Cardiac septum (tissue), 1 donor: ENCODE data around the gene SLC35F6. TPM values are rescaled to one million over a fixed set of nuclear protein-coding genes. Genes with fewer than 3 reads are reported as not detected.
"Not testable (repeated sequence)": the region's sequence is repeated elsewhere in the genome, so short reads cannot be mapped to it uniquely, and the experiment has no call there.

ENCODE experiments used
- DNase-seq: peaks from one replicate; pipeline ENCODE4 v3.0.0-alpha.2; 2020; ENCODE audit warnings: low spot score
- intact Hi-C: fragments of 100-400 bp; cut with DNase I; formaldehyde crosslinking; loops from one replicate; pipeline ENCODE4 v1.14.0; 2022
- total RNA-seq: library from RNA; stranded (reverse); fragmentation: NEBNext Ultra II Directional; extraction: Animal tissue kit (Norgen Biotek cat#: 25700); gene quantifications from one replicate; pipeline ENCODE4 v1.2.1, GENCODE V29; 2021
- donor health status: DM: no; HTN: no; CAD: no.

The SLC35F6 gene
- total RNA-seq, 1 donor from 2014 or later, result 18.6 TPM

DNA sequence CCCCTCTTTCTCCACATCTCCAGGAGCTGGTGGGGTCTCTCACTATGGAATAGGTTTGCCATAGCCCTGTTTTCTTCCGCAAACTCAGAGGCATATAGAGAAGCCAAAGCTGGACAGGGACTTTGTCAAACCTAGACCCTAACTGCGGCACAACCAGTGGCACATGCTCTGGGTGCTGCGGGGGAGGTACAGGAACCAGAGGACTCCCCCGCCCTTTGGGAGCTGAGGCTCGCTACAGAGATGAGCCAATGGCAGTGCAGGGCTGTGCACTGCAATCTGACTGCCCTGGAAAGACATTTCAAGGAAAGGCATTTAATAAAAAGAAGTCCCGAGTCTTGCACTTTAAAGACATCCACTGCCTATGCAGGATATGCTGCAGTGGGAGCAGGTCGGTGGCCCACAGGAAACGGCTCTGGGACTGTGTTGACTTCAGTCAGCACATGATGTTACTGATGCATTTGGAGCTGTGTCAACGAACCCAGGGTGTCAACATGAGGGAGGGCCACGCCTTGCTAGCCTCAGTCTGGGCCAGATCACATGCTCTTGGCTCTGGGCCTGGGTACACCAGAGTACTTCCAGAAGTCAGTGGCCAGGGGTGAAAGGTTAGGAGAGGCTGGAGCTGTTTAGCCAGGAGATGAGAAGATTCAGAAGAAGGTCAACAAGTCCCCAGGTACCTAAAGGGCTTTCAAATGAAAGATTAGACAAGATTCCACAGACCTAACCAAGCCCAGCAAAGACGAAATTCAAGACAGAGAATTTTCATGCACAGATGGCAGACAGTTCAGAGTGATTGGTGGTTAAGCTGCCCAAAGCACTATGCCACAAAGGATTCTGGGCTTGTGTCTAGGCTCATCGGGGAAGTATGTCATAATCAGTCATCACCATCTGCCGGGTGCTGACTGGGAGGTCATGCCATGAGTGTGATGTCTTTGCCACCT, 8.2 kb downstream of the SLC35F6 start:
- intact Hi-C loops, result no loop called here
- peak; percentile 93 for DNase-seq

DNA sequence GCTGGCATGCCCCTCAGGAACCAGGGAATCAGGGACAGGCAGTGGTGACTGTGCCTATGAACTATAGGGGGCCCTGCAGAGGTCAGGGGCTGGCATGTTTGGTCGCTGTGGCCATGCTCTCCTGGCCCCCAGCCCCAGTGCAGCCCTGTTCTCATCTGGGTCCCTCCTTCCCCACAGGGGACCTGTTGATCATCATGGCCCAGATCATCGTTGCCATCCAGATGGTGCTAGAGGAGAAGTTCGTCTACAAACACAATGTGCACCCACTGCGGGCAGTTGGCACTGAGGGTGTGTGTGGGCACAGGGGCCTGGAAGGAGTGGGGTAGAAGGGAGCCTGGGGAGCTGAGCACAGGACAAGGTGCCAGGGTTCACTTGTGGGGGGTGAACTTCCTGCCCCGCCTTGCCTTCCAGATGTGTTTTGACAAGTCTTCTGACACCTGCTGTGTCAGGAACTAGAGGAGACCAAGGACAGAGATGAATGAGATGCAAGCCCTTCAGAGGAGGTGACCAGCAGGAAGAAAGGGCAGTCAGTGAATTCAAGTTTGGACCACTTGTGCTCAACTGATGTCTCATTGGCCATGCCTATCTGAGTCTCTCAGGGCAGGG, 12.2 kb downstream of the SLC35F6 start:
- DNase-seq, result peak; percentile 64
- intact Hi-C loops, result no loop called here

DNA sequence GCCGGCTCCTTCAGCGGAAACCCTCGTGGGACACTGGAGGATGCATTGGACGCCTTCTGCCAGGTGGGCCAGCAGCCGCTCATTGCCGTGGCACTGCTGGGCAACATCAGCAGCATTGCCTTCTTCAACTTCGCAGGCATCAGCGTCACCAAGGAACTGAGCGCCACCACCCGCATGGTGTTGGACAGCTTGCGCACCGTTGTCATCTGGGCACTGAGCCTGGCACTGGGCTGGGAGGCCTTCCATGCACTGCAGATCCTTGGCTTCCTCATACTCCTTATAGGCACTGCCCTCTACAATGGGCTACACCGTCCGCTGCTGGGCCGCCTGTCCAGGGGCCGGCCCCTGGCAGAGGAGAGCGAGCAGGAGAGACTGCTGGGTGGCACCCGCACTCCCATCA, 14.0 kb downstream of the SLC35F6 start:
- intact Hi-C loops, result no loop called here
- DNase-seq, result peak; percentile 44

DNA sequence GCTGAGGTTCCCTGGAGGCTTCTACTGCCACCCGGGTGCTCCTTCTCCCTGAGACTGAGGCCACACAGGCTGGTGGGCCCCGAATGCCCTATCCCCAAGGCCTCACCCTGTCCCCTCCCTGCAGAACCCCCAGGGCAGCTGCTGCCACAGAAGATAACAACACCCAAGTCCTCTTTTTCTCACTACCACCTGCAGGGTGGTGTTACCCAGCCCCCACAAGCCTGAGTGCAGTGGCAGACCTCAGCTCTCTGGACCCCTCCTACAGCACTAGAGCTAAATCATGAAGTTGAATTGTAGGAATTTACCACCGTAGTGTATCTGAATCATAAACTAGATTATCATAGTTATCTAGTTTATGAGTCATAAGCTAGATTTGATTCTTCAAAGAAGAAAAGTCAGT, 14.4 kb downstream of the SLC35F6 start:
- peak; percentile 17 for DNase-seq
- intact Hi-C loops, result no loop called here

DNA sequence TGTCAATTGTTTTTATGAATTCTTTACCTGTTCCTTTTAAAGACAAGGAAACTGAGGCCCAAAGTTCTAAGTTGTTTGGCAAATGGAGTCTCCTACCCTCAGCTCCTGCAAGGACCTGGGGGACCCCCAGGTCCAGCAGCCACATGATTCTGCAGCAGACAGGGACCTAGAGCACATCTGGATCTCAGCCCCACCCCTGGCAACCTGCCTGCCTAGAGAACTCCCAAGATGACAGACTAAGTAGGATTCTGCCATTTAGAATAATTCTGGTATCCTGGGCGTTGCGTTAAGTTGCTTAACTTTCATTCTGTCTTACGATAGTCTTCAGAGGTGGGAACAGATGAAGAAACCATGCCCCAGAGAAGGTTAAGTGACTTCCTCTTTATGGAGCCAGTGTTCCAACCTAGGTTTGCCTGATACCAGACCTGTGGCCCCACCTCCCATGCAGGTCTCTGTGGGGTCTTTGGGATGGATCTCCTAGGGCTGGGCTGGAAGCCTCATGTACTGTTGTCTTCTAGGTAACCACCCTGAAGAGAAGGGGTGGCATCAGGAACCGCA, 16.2 kb downstream of the SLC35F6 start:
- intact Hi-C loops, result no loop called here

DNA sequence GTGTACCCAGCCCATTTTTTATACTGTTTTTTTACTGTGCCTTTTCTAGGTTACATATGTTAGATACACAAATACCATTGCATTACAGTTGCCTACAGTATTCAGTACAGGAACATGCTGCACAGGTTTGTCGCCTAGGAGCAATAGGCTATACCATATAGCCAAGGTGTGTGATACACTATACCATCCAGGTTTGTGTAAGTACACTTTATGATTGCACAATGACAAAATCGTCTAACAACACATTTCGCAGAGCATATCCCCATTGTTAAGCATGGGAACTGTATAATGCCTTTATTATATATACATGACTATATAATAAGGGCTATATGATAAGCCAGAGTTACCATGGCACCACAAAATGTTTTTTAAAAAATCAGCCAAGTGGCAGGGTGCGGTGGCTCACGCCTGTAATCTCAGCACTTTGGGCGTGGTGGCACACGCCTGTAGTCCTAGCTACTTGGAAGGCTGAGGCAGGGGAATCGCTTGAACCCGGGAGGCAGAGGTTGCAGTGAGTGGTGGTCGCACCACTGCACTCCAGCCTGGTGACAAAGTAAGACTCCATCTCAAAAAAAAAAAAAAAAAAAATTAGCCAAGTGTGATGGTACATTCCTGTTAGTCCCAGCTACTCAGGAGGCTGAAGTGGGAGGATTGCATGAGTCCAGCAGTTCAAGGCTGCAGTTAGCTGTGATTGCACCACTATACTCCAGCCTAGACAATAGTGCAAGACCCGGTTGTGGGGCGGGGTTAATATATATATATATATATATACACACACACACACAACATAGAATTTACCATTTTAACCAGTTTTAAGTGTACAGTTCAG, 19.0 kb downstream of the SLC35F6 start:
- no peak for DNase-seq
- intact Hi-C loops, result no loop called here

More for the DNA sequence above, 16.2 kb downstream of the SLC35F6 start:
- no peak for DNase-seq

DNA sequence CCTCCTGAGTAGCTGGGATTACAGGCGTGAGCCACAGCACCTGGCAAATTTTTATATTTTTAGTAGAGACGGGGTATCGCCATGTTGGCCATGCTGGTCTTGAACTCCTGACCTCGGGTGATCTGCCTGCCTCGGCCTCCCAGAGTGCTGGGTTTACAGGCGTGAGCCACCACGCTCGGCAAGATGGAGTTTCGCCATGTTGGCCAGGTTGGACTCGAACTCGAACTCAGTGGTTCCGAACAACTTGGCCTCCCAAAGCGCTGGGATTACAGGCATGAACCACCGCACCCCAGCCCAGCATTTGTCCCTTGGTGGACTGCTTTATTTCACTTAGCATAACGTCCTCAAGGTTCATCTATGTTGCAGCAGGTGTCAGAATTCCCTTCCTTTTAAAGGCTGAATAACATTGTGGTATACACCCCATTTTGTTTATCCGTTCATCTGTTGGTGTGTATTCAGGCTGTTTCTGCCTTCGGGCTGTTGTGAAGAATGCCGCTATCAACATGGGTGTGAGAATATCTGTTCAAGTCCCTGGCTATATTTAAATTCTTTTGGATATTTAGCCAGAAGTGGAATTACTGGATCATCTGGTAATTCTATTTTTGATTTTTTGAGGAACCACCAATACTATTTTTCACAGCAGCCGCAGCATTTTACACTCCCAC, 20.6 kb downstream of the SLC35F6 start:
- intact Hi-C loops, result no loop called here
- DNase-seq, result no peak

DNA sequence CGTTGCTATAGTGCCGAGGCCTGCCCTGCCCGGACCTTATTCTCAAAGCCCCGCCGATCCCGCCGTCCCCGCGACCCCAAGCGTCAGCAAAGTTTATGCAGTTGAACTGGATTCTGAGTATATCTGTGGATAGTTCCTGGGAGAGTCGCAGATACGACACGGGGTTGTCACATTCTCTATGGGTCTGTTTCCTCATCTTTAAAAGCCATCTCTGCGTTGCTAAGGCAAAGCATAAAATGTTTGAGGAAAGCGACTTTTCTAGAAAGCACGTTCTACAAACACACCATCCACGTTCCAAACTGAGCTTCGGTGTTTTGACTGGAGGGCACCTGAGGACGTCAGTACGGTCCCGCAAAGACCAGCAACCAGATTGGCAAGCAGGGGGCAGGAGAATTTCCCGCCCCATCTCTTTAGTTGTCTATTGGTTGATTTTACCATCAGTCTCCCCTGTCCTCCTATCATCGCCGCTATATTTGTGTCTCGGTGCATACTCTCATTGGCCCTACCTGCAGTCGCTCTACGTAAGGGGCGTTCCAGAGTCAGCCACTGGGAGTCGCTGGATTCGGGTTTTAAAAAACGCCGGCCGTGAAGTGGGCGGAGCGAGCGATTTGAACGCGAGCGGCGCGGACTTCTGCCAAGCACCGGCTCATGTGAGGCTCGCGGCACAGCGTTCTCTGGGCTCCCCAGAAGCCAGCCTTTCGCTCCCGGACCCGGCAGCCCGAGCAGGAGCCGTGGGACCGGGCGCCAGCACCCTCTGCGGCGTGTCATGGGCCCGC, 21.5 kb downstream of the SLC35F6 start, which contains the start of gene CENPA:
Gene CENPA, plus strand, starts transcription at position 626 of the 776 bp plus-strand sequence. Its CDS starts 141 bp downstream, at position 767.
- peak; percentile 98 for DNase-seq
- intact Hi-C loops, result no loop called here

DNA sequence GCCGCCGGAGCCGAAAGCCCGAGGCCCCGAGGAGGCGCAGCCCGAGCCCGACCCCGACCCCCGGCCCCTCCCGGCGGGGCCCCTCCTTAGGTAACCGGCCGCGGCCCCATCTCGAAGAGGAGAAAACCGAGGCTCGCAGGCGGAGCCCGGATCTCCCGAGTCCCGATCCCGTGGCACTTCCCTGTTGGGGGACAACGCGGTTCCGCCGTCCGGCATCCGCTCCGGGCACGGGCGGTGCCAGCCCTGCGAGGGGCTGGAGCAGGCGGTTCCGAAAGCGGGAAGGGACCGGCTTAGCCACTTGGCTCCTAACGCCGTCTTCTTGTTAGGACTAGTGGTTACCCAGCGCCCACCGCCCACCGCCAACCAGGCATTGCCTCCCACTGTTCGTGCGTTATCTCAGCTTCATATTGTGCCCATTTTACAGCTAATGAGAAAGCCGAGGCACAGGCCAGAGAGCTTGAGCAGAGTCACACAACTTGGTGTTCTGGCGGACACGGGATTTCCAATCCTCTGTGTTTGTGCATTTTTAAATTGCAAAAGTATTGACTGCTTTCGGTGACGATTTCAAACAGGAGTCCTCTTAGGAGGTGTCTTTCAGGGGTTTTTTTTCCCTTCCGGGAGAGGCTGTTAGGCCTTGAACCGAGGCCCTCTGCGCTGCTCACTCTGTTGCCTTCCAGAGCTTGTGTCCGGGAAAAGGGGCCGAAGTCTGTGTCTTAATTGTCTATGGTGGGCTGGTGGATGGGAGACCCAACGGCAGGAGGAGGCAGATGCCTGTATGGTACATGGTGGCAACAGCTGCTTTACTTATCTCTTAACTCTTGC, 22.3 kb downstream of the SLC35F6 start:
- intact Hi-C loops, result no loop called here
- DNase-seq, result no peak

DNA sequence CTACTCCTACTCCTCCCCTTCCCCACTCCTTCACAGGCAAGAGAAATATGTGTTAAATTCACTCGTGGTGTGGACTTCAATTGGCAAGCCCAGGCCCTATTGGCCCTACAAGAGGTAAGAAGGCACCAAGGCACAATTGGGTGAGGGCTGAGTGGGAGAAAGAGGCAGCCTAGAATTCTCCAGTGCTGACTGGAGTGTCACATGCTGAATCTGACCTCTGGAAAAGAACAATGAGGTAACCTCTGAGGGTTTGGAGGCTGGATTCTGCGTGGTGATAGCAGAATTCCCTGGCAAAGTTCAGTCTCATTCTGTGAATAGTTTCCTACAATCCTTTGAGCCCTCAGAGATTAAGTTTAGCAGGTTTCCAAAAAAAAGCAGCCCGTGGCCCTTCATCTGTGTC, 28.6 kb downstream of the SLC35F6 start:
- DNase-seq, result no peak
- intact Hi-C loops, result no loop called here

DNA sequence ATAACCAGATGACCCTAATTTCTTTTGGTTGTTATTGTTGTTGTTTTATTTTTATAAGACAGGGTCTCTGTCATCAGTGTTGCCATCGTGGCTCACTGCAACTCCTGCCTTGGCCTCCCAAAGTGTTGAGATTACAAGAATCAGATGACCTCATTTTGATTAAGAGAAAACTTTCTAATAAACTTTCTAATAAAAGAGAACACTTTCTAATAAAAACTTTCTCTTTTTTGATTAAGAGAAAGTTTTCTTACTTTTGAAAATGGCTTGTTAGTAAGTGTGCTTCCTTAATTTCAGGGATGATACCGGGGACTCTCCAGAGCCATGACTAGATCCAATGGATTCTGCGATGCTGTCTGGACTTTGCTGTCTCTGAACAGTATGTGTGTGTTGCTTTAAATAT, 29.4 kb downstream of the SLC35F6 start:
- intact Hi-C loops, result no loop called here
- DNase-seq, result no peak

DNA sequence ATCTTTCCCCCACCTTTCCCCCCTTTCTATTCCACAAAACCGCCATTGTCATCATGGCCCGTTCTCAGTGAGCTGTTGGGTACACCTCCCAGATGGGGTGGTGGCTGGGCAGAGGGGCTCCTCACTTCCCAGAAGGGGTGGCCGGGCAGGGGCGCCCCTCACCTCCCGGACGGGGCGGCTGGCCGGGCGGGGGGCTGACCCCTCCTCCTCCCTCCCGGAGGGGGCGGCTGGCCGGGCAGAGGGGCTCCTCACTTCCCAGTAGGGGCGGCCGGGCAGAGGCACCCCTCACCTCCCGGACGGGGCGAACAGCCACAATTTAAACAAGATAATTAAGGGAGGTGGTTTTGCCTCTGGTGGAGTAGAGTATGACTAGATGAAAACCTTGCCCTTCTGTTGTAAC, 31.1 kb downstream of the SLC35F6 start:
- intact Hi-C loops, DNase-seq: not testable (repeated sequence)

DNA sequence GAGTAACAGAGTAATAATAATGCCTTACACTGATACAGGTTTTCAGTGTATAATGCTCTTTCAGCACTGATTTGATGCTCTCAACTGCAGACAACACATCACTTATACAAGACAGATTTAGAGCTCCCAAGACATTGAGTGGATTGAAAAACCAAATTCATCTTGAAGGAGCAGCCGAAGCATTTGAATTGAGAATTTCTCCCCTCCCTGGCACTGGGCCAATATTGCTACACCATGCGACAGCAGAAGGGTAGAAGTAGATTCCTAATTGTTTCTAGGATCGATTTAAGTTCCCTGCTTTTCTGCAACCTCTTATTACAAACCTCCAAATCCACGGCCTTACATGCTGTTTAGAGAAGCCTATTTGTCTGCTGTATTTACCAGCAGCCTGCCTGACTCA, 37.2 kb downstream of the SLC35F6 start:
- intact Hi-C loops, result no loop called here
- DNase-seq, result no peak

DNA sequence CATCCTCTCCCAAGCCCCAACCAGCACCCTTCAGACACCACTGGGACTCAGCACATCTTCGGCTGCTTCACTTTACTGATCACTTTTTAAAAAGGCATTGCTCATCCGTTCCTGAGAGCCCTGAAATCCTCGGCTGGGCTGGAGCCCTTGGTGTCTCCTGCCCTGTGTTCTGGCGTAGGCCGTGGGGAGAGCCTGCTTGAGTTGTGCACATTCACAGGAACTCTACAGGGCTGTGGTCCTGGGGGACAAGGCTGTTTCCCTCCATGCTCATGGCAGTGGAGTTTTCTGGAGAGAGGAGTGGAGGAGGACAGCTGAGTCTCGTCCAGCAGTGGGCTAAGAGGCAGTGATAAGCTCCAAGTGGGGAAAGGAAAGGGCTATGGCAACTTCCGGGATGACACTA, 37.7 kb downstream of the SLC35F6 start:
- intact Hi-C loops, result no loop called here
- no peak for DNase-seq

DNA sequence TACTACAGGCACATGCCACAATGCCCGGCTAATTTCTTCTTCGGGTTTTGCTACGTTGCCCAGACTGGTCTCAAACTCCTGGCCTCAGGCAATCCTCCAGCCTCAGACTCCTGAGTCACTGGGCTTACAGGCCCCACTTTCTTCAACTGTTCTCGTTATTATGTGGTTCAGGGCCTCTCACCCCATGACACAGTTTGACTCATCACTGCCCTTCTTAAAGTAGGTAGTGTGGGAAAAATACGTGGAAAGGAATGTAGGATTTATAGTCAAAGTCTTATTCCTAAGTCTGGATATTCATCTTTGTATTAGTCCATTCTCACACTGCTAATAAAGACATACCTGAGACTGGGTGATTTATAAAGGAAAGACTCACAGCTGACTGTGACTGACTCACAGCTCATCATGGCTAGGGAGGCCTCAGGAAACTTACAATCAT, 41.2 kb downstream of the SLC35F6 start:
- intact Hi-C loops, result no loop called here
- no peak for DNase-seq

DNA sequence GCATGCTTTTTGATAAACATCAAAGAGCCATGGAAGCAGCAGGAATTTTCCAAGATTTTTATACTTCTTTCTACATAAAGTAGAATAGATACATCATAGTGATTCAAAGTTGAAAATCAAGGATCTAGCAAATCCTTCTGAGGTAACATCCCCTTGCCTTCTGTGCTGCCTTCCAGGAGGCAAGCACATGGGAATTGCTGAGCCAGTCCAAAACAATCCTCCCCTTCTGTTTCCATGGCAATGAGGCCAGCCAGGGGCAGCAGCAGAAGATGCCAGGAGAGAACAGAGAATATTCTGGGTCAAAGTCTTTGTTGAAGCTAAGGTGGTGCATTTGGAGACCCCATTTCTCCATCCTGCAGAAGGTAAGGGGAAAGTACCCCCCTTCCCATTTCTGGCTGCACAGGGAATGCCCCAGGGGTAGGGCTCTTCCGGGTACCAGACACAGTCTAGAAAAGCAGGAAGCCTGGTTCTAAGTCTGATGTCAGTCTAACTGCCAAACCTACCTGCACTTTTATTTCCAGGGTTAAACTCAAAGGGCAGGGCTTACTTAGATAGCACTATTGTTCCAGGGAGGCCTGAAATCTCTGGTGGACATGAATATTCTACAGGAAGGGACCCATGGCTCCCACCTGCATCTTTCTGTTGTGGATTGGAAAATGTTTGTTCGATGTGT, 43.8 kb downstream of the SLC35F6 start:
- intact Hi-C loops, result no loop called here
- DNase-seq, result no peak

DNA sequence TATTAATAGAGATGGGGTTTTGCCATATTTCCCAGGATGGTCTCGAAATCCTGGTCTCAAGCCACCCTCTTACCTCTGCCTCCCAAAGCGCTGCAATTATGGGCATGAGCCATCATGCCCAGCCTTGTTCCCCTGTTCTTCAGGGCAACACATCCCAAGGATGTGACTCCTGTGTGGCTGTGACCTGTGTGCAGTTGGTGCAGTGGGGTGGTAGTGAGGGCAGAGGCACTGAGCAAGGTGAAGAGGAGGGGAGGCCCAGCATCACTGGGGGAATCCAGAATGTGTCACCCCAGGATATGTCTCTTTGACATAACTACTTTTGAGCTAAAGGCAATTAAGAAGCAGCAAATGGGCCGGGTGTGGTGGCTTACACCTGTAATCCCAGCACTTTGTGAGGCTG, 45.1 kb downstream of the SLC35F6 start:
- intact Hi-C loops, result no loop called here
- DNase-seq, result no peak
